WTC11 (cell line): ENCODE results near the gene CACNG1.

Experiments
- CREB1 ChIP-seq: sonication (generic); formaldehyde crosslinking; IDR thresholded peaks from 2 replicates; pipeline ENCODE4 v1.8.0; 2023; ENCODE audit warnings: mild to moderate bottlenecking, missing genetic modification reagents
- CTCF ChIP-seq: fragments of 200-600 bp; IDR thresholded peaks from 2 replicates; pipeline ENCODE4 v1.8.0; 2022; ENCODE audit warnings: antibody characterized with exemption
- KAT7 ChIP-seq: sonication (generic); formaldehyde crosslinking; IDR thresholded peaks from 2 replicates; pipeline ENCODE4 v1.8.1; 2023; ENCODE audit warnings: missing genetic modification reagents, mild to moderate bottlenecking, borderline replicate concordance
- NR1H2 ChIP-seq: sonication (generic); formaldehyde crosslinking; IDR thresholded peaks from 2 replicates; pipeline ENCODE4 v1.9.0; 2021; ENCODE audit warnings: mild to moderate bottlenecking, moderate library complexity, missing genetic modification reagents
- PRDM15 ChIP-seq: sonication (generic); formaldehyde crosslinking; IDR thresholded peaks from 2 replicates; pipeline ENCODE4 v1.8.0; 2022; ENCODE audit warnings: missing genetic modification reagents
- PRRX2 ChIP-seq: fragments of 250-450 bp; sonication (Bioruptor Pico); IDR thresholded peaks from 2 replicates; pipeline ENCODE4 v1.8.0; 2021; ENCODE audit warnings: mild to moderate bottlenecking
- SP1 ChIP-seq: sonication (generic); formaldehyde crosslinking; conservative IDR thresholded peaks from 2 replicates; pipeline ENCODE4 v1.8.1; 2022; ENCODE audit warnings: missing genetic modification reagents
- STAT6 ChIP-seq: sonication (generic); formaldehyde crosslinking; conservative IDR thresholded peaks from 2 replicates; pipeline ENCODE4 v1.8.1; 2023; ENCODE audit warnings: mild to moderate bottlenecking, low read depth, missing genetic modification reagents, moderate library complexity
- TEAD4 ChIP-seq: sonication (generic); formaldehyde crosslinking; IDR thresholded peaks from 2 replicates; pipeline ENCODE4 v1.8.0; 2022; ENCODE audit warnings: mild to moderate bottlenecking, missing genetic modification reagents
- USF2 ChIP-seq: sonication (generic); formaldehyde crosslinking; IDR thresholded peaks from 2 replicates; pipeline ENCODE4 v1.8.1; 2023; ENCODE audit warnings: mild to moderate bottlenecking, missing genetic modification reagents, moderate library complexity
- ZNF121 ChIP-seq: sonication (generic); formaldehyde crosslinking; IDR thresholded peaks from 2 replicates; pipeline ENCODE4 v1.8.0; 2023; ENCODE audit warnings: missing genetic modification reagents
- ZNF138 ChIP-seq: sonication (generic); formaldehyde crosslinking; conservative IDR thresholded peaks from 2 replicates; pipeline ENCODE4 v1.8.1; 2022; ENCODE audit warnings: mild to moderate bottlenecking, moderate library complexity, missing genetic modification reagents
- ZNF671 ChIP-seq: fragments of 250-450 bp; sonication (Bioruptor Pico); IDR thresholded peaks from 2 replicates; pipeline ENCODE4 v1.8.0; 2021; ENCODE audit warnings: mild to moderate bottlenecking

GRCh38 chr17:67041531-67041930 is 2.8 kb upstream of the CACNG1 start:
- no peak for TF ChIP-seq CTCF
- TF ChIP-seq TEAD4 (CRISPR knock-in tag): no peak
- no peak for TF ChIP-seq CREB1 (CRISPR knock-in tag)
- no peak for TF ChIP-seq ZNF138 (CRISPR knock-in tag)
- no peak for TF ChIP-seq ZNF121 (CRISPR knock-in tag)
- no peak for TF ChIP-seq SP1 (CRISPR knock-in tag)
- TF ChIP-seq USF2 (CRISPR knock-in tag): no peak
- TF ChIP-seq KAT7 (CRISPR knock-in tag): no peak
- no peak for TF ChIP-seq PRRX2 (CRISPR knock-in tag)
- no peak for TF ChIP-seq STAT6 (CRISPR knock-in tag)
- no peak for TF ChIP-seq PRDM15
- no peak for TF ChIP-seq ZNF671
- TF ChIP-seq NR1H2 (CRISPR knock-in tag): no peak
